Gastroesophageal sphincter (tissue), 4 donors: ENCODE measurements around the gene PLG. TPM values are rescaled to one million over a fixed set of nuclear protein-coding genes. Genes with fewer than 3 reads are reported as not detected.

Experiments
- ATAC-seq: fragments of 150-250 bp; one replicate; pipeline ENCODE4 v1.9.1; 2016; ENCODE audit warnings: mild to moderate bottlenecking, moderate library complexity
- H3K27ac ChIP-seq, 4 donors: fragments of 200-600 bp; sonication (generic) in 3 of 4; 1 replicate in 3 of 4; 2 replicates in 1 of 4; pipeline ENCODE4 v1.5.1; 2016 to 2019
- H3K27me3 ChIP-seq: fragments of 200-600 bp; sonication (generic); one replicate; pipeline ENCODE4 v1.5.1; 2019
- H3K36me3 ChIP-seq, 2 donors: fragments of 200-600 bp; sonication (generic); one replicate each; pipeline ENCODE4 v1.5.1; 2019; ENCODE audit warnings: control low read depth in 1 of 2
- H3K4me1 ChIP-seq, 3 donors: fragments of 200-600 bp; sonication (generic); 1 replicate in 2 of 3; 2 replicates in 1 of 3; pipeline ENCODE4 v1.5.1; 2016 to 2019; ENCODE audit warnings: control low read depth in 2 of 3
- H3K4me3 ChIP-seq, 2 donors: fragments of 200-600 bp; sonication (generic); one replicate each; pipeline ENCODE4 v1.5.1; 2019; ENCODE audit warnings: mild to moderate bottlenecking in 1 of 2, moderate library complexity in 1 of 2
- H3K9me3 ChIP-seq, 3 donors: fragments of 200-600 bp; sonication (generic); one replicate each; pipeline ENCODE4 v1.5.1; 2017 to 2019; ENCODE audit warnings: control low read depth in 2 of 3
- CTCF ChIP-seq, 4 experiments: fragments of 200-600 bp in 2 of 4; fragments of 450-650 bp in 2 of 4; sonication (generic) in 1 of 4; IDR thresholded peaks; one replicate each; pipeline ENCODE4 v1.5.1; 2017 to 2019; ENCODE audit warnings: antibody characterized with exemption in 4 of 4, mild to moderate bottlenecking in 2 of 4, moderate library complexity in 2 of 4
- EP300 ChIP-seq: sonication (generic); formaldehyde crosslinking; IDR thresholded peaks from one replicate; pipeline ENCODE4 v1.6.1; 2017; ENCODE audit warnings: antibody characterized with exemption, mild to moderate bottlenecking
- POLR2A ChIP-seq, 2 donors: fragments of 450-650 bp; IDR thresholded peaks; one replicate each; pipeline ENCODE4 v1.6.1; 2017; ENCODE audit warnings: antibody characterized with exemption in 2 of 2, mild to moderate bottlenecking in 2 of 2, moderate library complexity in 1 of 2
- POLR2AphosphoS5 ChIP-seq: sonication (generic); formaldehyde crosslinking; IDR thresholded peaks from one replicate; pipeline ENCODE4 v1.6.1; 2017; ENCODE audit warnings: antibody characterized with exemption
- WGBS, 2 donors: methylation state at CpG; one replicate each; pipeline ENCODE4 v1.1.5; 2018; ENCODE audit warnings: low coverage in 1 of 2; 5-methylcytosine and 5-hydroxymethylcytosine counted together
- total RNA-seq, 4 donors: library from RNA; depleted of rRNA; stranded (reverse); fragments of >200 nt; gene quantifications; one replicate each; pipeline ENCODE4 v1.1.0, GENCODE V29; 2016

The PLG gene
- total RNA-seq, 4 donors from 2014 or later: not detected

GRCh38 chr6:160730911-160731310 is 28.9 kb downstream of the PLG start:
- Histone ChIP-seq H3K27ac (no peak overlapping the region), H3K4me1 (no peaks in the 10 kb centered on the region), H3K27me3 (no peaks in the 10 kb centered on the region), H3K9me3 (no peaks in the 10 kb centered on the region), H3K4me3 (no peak overlapping the region), H3K36me3 (no peaks in the 10 kb centered on the region)
- ATAC-seq: no peak
- 44 to 66% methylated on average over 4 to 6 of the region's 6 CpGs for WGBS, 2 donors
- no peak for TF ChIP-seq POLR2A (IDR thresholded peaks at IDR 0.05)
- no peak for TF ChIP-seq EP300
- TF ChIP-seq CTCF (IDR thresholded peaks at IDR 0.05): no peak
- TF ChIP-seq POLR2AphosphoS5: no peak

- no peak for TF ChIP-seq POLR2A (IDR thresholded peaks at IDR 0.05)
- no peak for TF ChIP-seq EP300
- no peak for TF ChIP-seq POLR2AphosphoS5
- peak in 3 of 4 experiments; percentile 45 to 62 (median 50) for TF ChIP-seq CTCF (IDR thresholded peaks at IDR 0.05)
- H3K27ac ChIP-seq: no peak overlapping the region
- peak; percentile 30 for ATAC-seq
- no peaks in the 10 kb centered on the region for H3K4me1 ChIP-seq
- H3K27me3 ChIP-seq: no peaks in the 10 kb centered on the region
- H3K4me3 ChIP-seq: no peak overlapping the region
- no peaks in the 10 kb centered on the region for H3K36me3 ChIP-seq
- 28% methylated on average over 5 of the region's 8 CpGs; no CpG with 5 or more reads in 1 of the 2 donors for WGBS, 2 donors
- H3K9me3 ChIP-seq: no peaks in the 10 kb centered on the region
Observed at GRCh38 chr6:160733050-160733646, 31.1 kb downstream of the PLG start.

- no peak for ATAC-seq
- WGBS, 2 donors: 100% methylated on average over 1 of the region's 1 CpG
- no peaks in the 10 kb centered on the region for H3K36me3 ChIP-seq
- no peak overlapping the region for H3K4me3 ChIP-seq
- no peaks in the 10 kb centered on the region for H3K4me1 ChIP-seq
- no peak for TF ChIP-seq CTCF (IDR thresholded peaks at IDR 0.05)
- TF ChIP-seq POLR2AphosphoS5: no peak
- no peak for TF ChIP-seq POLR2A (IDR thresholded peaks at IDR 0.05)
- TF ChIP-seq EP300: no peak
- no peak overlapping the region for H3K27ac ChIP-seq
- H3K9me3 ChIP-seq: no peaks in the 10 kb centered on the region
- no peaks in the 10 kb centered on the region for H3K27me3 ChIP-seq
Observed at GRCh38 chr6:160734627-160735026, 32.6 kb downstream of the PLG start.

GRCh38 chr6:160735523-160735922 is 33.5 kb downstream of the PLG start:
- 64 to 67% methylated on average over 3 of the region's 3 CpGs for WGBS, 2 donors
- ATAC-seq: no peak
- no peaks in the 10 kb centered on the region for H3K36me3 ChIP-seq

More at GRCh38 chr6:160735523-160735922, 33.5 kb downstream of the PLG start:
- H3K4me3 ChIP-seq: no peak overlapping the region
- H3K9me3 ChIP-seq: no peaks in the 10 kb centered on the region
- H3K4me1 ChIP-seq: no peaks in the 10 kb centered on the region
- H3K27ac ChIP-seq: no peak overlapping the region
- TF ChIP-seq CTCF (IDR thresholded peaks at IDR 0.05): no peak
- TF ChIP-seq EP300: no peak
- no peak for TF ChIP-seq POLR2AphosphoS5
- TF ChIP-seq POLR2A (IDR thresholded peaks at IDR 0.05): no peak
- no peaks in the 10 kb centered on the region for H3K27me3 ChIP-seq
